GM23338 (cell line): ENCODE measurements around the gene ANKMY2.

Experiments used
- POLR2AphosphoS5 ChIP-seq: IDR thresholded peaks from 2 replicates; pipeline ENCODE4 v1.6.1; 2016; ENCODE audit warnings: antibody characterized with exemption, low read depth
- TF ChIP-seq, protein P1 (sequence below), 2 experiments: fragments of 200-600 bp in 1 of 2; sonication (generic) in 1 of 2; conservative IDR thresholded peaks; 2 replicates each; pipeline versions ENCODE4 v1.5.1 to v1.6.1; 2016 to 2017; ENCODE audit warnings: antibody characterized with exemption in 2 of 2, low read depth in 2 of 2, mild to moderate bottlenecking in 2 of 2, moderate library complexity in 1 of 2

DNA sequence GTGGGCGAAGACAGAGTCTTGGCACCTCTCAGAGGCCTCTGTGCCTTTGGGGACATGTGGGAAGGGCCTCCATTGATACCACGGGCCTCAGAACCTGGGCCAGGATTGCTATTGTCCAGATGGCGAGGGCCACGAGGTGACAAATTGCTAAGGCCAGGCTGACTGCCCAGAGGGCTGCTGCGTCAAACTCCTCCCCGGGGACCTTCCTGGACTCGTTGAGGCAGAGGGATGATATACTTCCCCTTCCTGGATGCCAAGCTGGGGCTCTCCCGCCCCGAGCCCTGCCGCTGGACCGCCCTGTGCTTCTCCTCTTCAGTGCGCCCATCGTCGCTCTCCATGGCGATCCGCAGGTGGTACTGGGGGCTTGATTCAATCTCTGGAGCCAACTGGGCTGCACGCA is 60.0 kb downstream of the ANKMY2 start:
- no peak for TF ChIP-seq POLR2AphosphoS5
- TF ChIP-seq, protein P1, sequence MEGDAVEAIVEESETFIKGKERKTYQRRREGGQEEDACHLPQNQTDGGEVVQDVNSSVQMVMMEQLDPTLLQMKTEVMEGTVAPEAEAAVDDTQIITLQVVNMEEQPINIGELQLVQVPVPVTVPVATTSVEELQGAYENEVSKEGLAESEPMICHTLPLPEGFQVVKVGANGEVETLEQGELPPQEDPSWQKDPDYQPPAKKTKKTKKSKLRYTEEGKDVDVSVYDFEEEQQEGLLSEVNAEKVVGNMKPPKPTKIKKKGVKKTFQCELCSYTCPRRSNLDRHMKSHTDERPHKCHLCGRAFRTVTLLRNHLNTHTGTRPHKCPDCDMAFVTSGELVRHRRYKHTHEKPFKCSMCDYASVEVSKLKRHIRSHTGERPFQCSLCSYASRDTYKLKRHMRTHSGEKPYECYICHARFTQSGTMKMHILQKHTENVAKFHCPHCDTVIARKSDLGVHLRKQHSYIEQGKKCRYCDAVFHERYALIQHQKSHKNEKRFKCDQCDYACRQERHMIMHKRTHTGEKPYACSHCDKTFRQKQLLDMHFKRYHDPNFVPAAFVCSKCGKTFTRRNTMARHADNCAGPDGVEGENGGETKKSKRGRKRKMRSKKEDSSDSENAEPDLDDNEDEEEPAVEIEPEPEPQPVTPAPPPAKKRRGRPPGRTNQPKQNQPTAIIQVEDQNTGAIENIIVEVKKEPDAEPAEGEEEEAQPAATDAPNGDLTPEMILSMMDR (conservative IDR thresholded peaks at IDR 0.05; ENCODE audit: low read depth in 2 of 2) = no peak
